Measurements from ENCODE around the gene INO80C. TPM values are rescaled to one million over a fixed set of nuclear protein-coding genes. Genes with fewer than 3 reads are reported as not detected.

INO80C gene
- total RNA-seq, 1 experiment from 2014 or later: 51.1 TPM

- Histone ChIP-seq H4K5ac (ENCODE audit: insufficient read length, low read depth, low read length) (no peak overlapping the region), H3K23me2 (ENCODE audit: insufficient read length, low read depth, low read length, poor library complexity, severe bottlenecking) (no peaks in the 10 kb centered on the region), H2BK15ac (ENCODE audit: low read depth, low read length) (no peak overlapping the region), H3K56ac (ENCODE audit: insufficient read length, low read depth, low read length) (no peak overlapping the region), H3K27me3 (ENCODE audit: insufficient read depth, low read length) (no peaks in the 10 kb centered on the region), H2BK120ac (ENCODE audit: low read depth, low read length, poor library complexity, severe bottlenecking) (no peak overlapping the region), H3K79me2 (ENCODE audit: insufficient read depth, low read length) (peaks cover 9% of the 10 kb centered on the region; the same call in 1 of the 2 replicates), H3K23ac (ENCODE audit: insufficient read length, low read depth, low read length) (no peak overlapping the region), H3K79me1 (ENCODE audit: insufficient read depth, low read depth, low read length, poor library complexity, severe bottlenecking) (peaks cover 8% of the 10 kb centered on the region), H3K14ac (ENCODE audit: insufficient read depth, low read length) (no peak overlapping the region), H4K20me1 (ENCODE audit: control insufficient read depth, insufficient read depth, insufficient read length) (no peaks in the 10 kb centered on the region), H2AFZ (ENCODE audit: low read length) (no peak overlapping the region), H3K18ac (ENCODE audit: insufficient read length, low read depth, low read length) (no peak overlapping the region), H3K4ac (ENCODE audit: low read depth, low read length) (no peak overlapping the region), H2AK5ac (ENCODE audit: insufficient read length, low read length) (no peak overlapping the region), H3K27ac (ENCODE audit: insufficient read length, low read depth, low read length) (no peak overlapping the region), H3K9me3 (ENCODE audit: control insufficient read depth, low read depth, low read length) (no peaks in the 10 kb centered on the region), H2BK12ac (ENCODE audit: insufficient read length, low read depth, low read length) (no peak overlapping the region), H4K8ac (replicated peaks; ENCODE audit: insufficient read length, low read depth, low read length) (no peak overlapping the region), H4K91ac (ENCODE audit: insufficient read length, low read depth, low read length) (no peak overlapping the region), H2BK20ac (ENCODE audit: low read depth, low read length, poor library complexity, severe bottlenecking) (no peak overlapping the region), H3K4me2 (ENCODE audit: insufficient read depth, insufficient read length, low read length) (no peak overlapping the region), H3K4me1 (ENCODE audit: insufficient read depth, low read length) (peaks cover 3% of the 10 kb centered on the region; the same call in 1 of the 2 replicates), H3T11ph (ENCODE audit: low read length) (no peak overlapping the region), H2BK5ac (ENCODE audit: insufficient read length, low read length) (no peak overlapping the region), H3K9ac (ENCODE audit: extremely low read depth, insufficient read length, low read length) (no peak overlapping the region)
- H3K36me3 Mint-ChIP-seq (ENCODE audit: insufficient read depth in 1 of 3, low read depth in 3 of 3): peaks cover 2 to 17% (median 9%) of the 10 kb centered on the region in 3 experiments; a peak in 5 of 7 replicates
- peaks cover 33 to 44% of the 10 kb centered on the region in 2 experiments for H3K4me1 Mint-ChIP-seq
- H3K27ac Mint-ChIP-seq: no peak overlapping the region
- no peak for DNase-seq
- TF ChIP-seq CTCF (conservative IDR thresholded peaks at IDR 0.05): no peak
- H3K27me3 Mint-ChIP-seq (ENCODE audit: low read depth): no peaks in the 10 kb centered on the region
- no peaks in the 10 kb centered on the region for H3K9me3 Mint-ChIP-seq
- H3K4me3 Mint-ChIP-seq: no peak overlapping the region
These were observed 13.7 kb downstream of the INO80C start for GRCh38 chr18:35484034-35484433.
